Mesendoderm (in vitro differentiated cells): Measurements from ENCODE around the gene SPATA1.
"Not testable (repeated sequence)": the region's sequence is repeated elsewhere in the genome, so short reads cannot be mapped to it uniquely, and the experiment has no call there.

Experiments
- DNase-seq: peaks from one replicate; pipeline ENCODE4 v3.0.0; 2013
- H2AK5ac ChIP-seq: 2 replicates; pipeline ENCODE4 v1.6.1; 2013; ENCODE audit warnings: low read length, inconsistent platforms
- H2BK120ac ChIP-seq: 2 replicates; pipeline ENCODE4 v1.6.1; 2013; ENCODE audit warnings: low read depth, mild to moderate bottlenecking, low read length, moderate library complexity, mixed read lengths
- H2BK15ac ChIP-seq: replicated peaks from 2 replicates; pipeline ENCODE4 v1.6.1; 2013; ENCODE audit warnings: low read depth, mild to moderate bottlenecking, moderate library complexity
- H2BK5ac ChIP-seq: 2 replicates; pipeline ENCODE4 v1.6.1; 2013; ENCODE audit warnings: low read length, inconsistent platforms
- H3K18ac ChIP-seq: 2 replicates; pipeline ENCODE4 v1.6.1; 2013; ENCODE audit warnings: mild to moderate bottlenecking, low read length, mixed read lengths
- H3K23ac ChIP-seq: one replicate; pipeline ENCODE4 v1.6.1; 2013; ENCODE audit warnings: low read length
- H3K27ac ChIP-seq: 2 replicates; pipeline ENCODE4 v1.5.1; 2013; ENCODE audit warnings: low read depth, mild to moderate bottlenecking, inconsistent platforms, low read length, moderate library complexity
- H3K27me3 ChIP-seq: 2 replicates; pipeline ENCODE4 v1.6.1; 2013; ENCODE audit warnings: low read length, control low read depth, mild to moderate bottlenecking, inconsistent platforms; ENCODE audit not compliant: insufficient read depth, poor library complexity
- H3K36me3 ChIP-seq: 2 replicates; pipeline ENCODE4 v1.6.1; 2013; ENCODE audit warnings: low read length, inconsistent platforms; ENCODE audit not compliant: control insufficient read depth, insufficient read depth
- H3K4ac ChIP-seq: one replicate; pipeline ENCODE4 v1.6.1; 2013; ENCODE audit warnings: low read depth, mild to moderate bottlenecking, low read length, moderate library complexity
- H3K4me1 ChIP-seq: 2 replicates; pipeline ENCODE4 v1.6.1; 2013; ENCODE audit warnings: low read depth, low read length, inconsistent platforms; ENCODE audit not compliant: control insufficient read depth
- H3K4me2 ChIP-seq: 2 replicates; pipeline ENCODE4 v1.6.1; 2013; ENCODE audit warnings: low read length
- H3K4me3 ChIP-seq: 2 replicates; pipeline ENCODE4 v1.5.1; 2013; ENCODE audit warnings: mild to moderate bottlenecking, low read length
- H3K56ac ChIP-seq: one replicate; pipeline ENCODE4 v1.6.1; 2013; ENCODE audit warnings: low read length
- H3K79me1 ChIP-seq: 2 replicates; pipeline ENCODE4 v1.6.1; 2013; ENCODE audit warnings: low read length, inconsistent platforms
- H3K79me2 ChIP-seq: 2 replicates; pipeline ENCODE4 v1.6.1; 2013; ENCODE audit warnings: mild to moderate bottlenecking, low read length; ENCODE audit not compliant: control insufficient read depth, insufficient read depth
- H3K9ac ChIP-seq: 2 replicates; pipeline ENCODE4 v1.6.1; 2013; ENCODE audit warnings: low read length, inconsistent platforms
- H4K5ac ChIP-seq: one replicate; pipeline ENCODE4 v1.6.1; 2013; ENCODE audit warnings: low read length
- H4K8ac ChIP-seq: one replicate; pipeline ENCODE4 v1.6.1; 2013; ENCODE audit warnings: low read depth, mild to moderate bottlenecking, control low read depth, low read length, moderate library complexity
- WGBS: extraction: QIAGEN DNeasy Blood & Tissue Kit; methylation state at CpG from one replicate; pipeline ENCODE4 v1.1.7; 2013; ENCODE audit warnings: low lambda C conversion rate, missing lambda C conversion rate; ENCODE audit not compliant: insufficient coverage; ENCODE audit errors: extremely low coverage; 5-methylcytosine and 5-hydroxymethylcytosine counted together

Gene SPATA1

DNA sequence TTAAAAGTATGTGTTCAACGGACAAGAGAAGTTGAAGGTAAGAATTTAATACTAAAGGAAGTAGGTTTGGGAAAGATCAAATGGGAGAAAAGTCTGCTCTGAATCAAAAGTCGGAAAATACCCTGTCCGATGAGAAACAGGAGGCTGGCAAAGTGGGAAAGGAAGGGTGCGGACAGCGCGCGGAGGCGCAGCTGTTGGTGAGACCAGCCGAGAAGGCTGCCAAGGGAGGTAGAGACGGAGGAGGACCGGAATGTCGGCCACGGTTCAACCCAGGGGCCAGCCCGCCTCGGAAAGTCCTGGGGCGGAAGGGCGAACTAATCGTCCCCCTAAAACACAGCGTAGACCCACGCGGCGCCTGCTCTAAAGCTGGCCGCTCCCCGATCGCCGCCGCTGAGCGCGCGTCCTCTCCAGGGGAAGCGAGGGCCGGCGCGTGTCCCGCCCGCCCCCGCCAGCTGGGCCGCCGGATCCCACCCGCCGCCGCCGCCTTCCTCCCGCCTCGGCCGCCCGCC lies 639 bp upstream of the SPATA1 start:
- Histone ChIP-seq H3K27ac (peak overlapping the region; percentile 85), H3K4me3 (peak overlapping the region; percentile 92), H3K23ac (no peak overlapping the region), H3K56ac (peak overlapping the region; percentile 95), H3K36me3 (no peaks in the 10 kb centered on the region), H3K4me2 (peak overlapping the region; percentile 66), H3K4ac (peak overlapping the region; percentile 62), H2AK5ac (no peak overlapping the region), H3K4me1 (peaks cover 2% of the 10 kb centered on the region), H4K5ac (no peak overlapping the region), H3K79me2 (peaks cover 26% of the 10 kb centered on the region), H2BK5ac (no peak overlapping the region), H3K18ac (peak overlapping the region; percentile 94), H2BK120ac (no peak overlapping the region), H2BK15ac (no peak overlapping the region), H3K27me3 (no peaks in the 10 kb centered on the region), H3K9ac (peak overlapping the region; percentile 92), H4K8ac (no peak overlapping the region), H3K79me1 (peaks cover 6% of the 10 kb centered on the region)
- no CpG with 5 or more reads among the region's 47 CpGs for WGBS
- peak; percentile 59 for DNase-seq

DNA sequence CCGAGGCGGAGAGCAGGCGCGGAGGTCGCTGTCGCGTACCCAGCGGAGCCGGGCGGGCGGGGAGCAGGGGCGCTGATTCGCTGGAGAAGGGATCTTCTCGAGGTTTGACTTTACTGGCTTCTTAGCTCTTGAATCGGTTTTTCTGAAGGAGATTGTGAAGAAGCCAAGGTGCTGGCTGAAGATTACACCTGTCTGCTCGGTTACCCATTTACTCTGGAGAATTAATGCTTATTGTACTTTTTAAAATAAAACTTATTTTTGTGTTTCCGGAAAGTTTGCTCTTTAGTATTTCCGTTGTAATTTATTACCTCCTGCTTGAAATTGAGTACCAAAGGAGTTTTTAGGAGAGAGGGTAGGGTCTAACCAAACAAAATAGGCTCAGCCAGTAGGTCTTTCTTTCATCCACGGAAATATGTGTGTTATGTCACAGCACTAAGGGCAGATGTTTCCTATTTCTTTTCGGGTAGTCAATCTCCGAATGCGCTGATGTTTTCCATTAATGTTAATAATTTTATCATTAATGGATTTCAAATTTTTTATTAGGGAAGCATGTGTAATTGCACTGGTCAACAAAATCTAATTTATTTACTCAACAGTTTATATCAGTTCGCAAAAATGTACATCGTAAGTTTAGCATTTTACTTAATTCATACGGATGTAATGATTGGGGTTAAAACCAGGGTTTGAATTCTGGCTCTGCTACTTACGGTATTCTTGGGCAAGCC lies 705 bp downstream of the SPATA1 start:
- peaks cover 26% of the 10 kb centered on the region for H3K79me2 ChIP-seq
- H4K5ac ChIP-seq: no peak overlapping the region
- H3K4ac ChIP-seq: no peak overlapping the region
- no peak overlapping the region for H2BK120ac ChIP-seq
- H3K4me3 ChIP-seq: peak overlapping the region; percentile 67
- H3K4me2 ChIP-seq: peak overlapping the region; percentile 59
- no peak overlapping the region for H2AK5ac ChIP-seq
- H3K36me3 ChIP-seq: no peaks in the 10 kb centered on the region
- H3K4me1 ChIP-seq: peaks cover 2% of the 10 kb centered on the region
- no peak overlapping the region for H2BK15ac ChIP-seq
- peak overlapping the region; percentile 81 for H3K9ac ChIP-seq
- H3K23ac ChIP-seq: no peak overlapping the region
- H3K27me3 ChIP-seq: no peaks in the 10 kb centered on the region
- H3K18ac ChIP-seq: peak overlapping the region; percentile 24
- DNase-seq: no peak
- peaks cover 6% of the 10 kb centered on the region for H3K79me1 ChIP-seq
- no peak overlapping the region for H4K8ac ChIP-seq
- H3K56ac ChIP-seq: peak overlapping the region; percentile 87
- H3K27ac ChIP-seq: peak overlapping the region; percentile 97
- WGBS: no CpG with 5 or more reads among the region's 26 CpGs
- H2BK5ac ChIP-seq: no peak overlapping the region

DNA sequence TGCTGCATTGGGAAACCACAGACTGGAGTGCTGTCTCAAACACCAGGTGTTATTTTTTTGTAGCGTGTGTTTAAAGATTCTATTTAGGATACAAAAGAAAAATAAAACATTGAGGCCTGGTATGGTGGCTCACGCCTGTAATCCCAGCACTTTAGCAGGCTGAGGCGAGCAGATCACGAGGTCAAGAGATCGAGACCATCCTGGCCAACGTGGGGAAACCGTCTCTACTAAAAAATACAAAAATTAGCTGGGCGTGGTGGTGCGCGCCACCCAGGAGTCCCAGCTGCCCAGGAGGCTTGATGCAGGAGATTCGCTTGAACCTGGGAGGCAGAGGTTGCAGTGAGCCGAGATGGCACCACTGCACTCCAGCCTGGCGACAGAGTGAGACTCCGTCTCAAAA lies 1.7 kb downstream of the SPATA1 start:
- not testable (repeated sequence) for DNase-seq, H2BK120ac ChIP-seq, H3K23ac ChIP-seq, H3K9ac ChIP-seq, H3K4ac ChIP-seq, H2AK5ac ChIP-seq, H2BK5ac ChIP-seq, H3K36me3 ChIP-seq, H3K18ac ChIP-seq, H3K27me3 ChIP-seq, H2BK15ac ChIP-seq, H3K4me3 ChIP-seq, H3K79me1 ChIP-seq, H4K5ac ChIP-seq, H3K56ac ChIP-seq, H3K4me1 ChIP-seq, H3K27ac ChIP-seq, H3K4me2 ChIP-seq, H4K8ac ChIP-seq
- H3K79me2 ChIP-seq: peaks cover 25% of the 10 kb centered on the region
- WGBS: no CpG with 5 or more reads among the region's 14 CpGs

DNA sequence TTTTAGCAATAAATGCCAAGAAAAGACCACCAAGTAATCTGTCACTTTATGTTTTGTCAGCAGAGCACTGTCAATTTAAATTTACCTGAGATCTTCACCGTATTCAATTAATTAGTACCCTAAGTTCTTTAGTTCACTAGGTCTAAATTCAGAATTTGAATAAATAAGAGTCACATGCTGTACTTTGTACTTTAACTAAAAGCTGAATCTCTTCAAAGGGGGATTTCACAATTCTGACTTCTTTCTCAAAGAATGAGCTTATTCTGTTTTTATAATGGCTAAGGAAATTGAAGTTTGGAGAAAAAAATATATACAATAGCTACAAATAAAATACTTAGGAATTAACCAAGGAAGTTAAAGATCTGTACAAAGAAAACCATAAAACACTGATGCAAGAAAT lies 2.3 kb downstream of the SPATA1 start:
- no peak overlapping the region for H3K23ac ChIP-seq
- no peak overlapping the region for H3K4me2 ChIP-seq
- no peak overlapping the region for H3K4me3 ChIP-seq
- H4K8ac ChIP-seq: no peak overlapping the region
- H3K18ac ChIP-seq: no peak overlapping the region
- no CpG with 5 or more reads among the region's 1 CpG for WGBS
- H2BK5ac ChIP-seq: no peak overlapping the region
- H2AK5ac ChIP-seq: no peak overlapping the region
- H2BK15ac ChIP-seq: no peak overlapping the region
- peaks cover 2% of the 10 kb centered on the region for H3K4me1 ChIP-seq
- no peak overlapping the region for H4K5ac ChIP-seq
- no peak overlapping the region for H3K4ac ChIP-seq
- peaks cover 6% of the 10 kb centered on the region for H3K79me1 ChIP-seq
- no peaks in the 10 kb centered on the region for H3K27me3 ChIP-seq
- H3K79me2 ChIP-seq: peaks cover 20% of the 10 kb centered on the region
- no peak for DNase-seq
- no peak overlapping the region for H3K27ac ChIP-seq
- no peak overlapping the region for H2BK120ac ChIP-seq
- no peaks in the 10 kb centered on the region for H3K36me3 ChIP-seq
- H3K56ac ChIP-seq: no peak overlapping the region
- no peak overlapping the region for H3K9ac ChIP-seq

DNA sequence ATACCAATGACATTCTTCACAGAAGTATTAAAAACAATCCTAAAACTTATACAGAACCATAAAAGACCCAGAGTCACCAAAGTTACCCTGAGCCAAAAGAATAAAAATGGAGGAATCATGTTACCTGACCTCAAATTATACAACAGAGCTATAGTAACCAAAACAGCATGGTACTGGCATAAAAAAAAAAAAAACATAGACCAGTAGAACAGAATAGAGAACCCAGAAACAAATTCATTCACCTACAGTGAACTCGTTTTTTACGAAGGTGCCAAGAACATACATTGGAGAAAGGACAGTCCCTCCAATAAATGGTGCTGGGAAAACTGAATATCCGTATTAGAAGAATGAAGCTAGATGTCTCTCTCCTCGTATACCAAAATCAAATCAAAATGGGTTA lies 2.8 kb downstream of the SPATA1 start:
- H2BK5ac ChIP-seq: no peak overlapping the region

More for the DNA sequence above, 2.8 kb downstream of the SPATA1 start:
- Histone ChIP-seq H2BK120ac (no peak overlapping the region), H3K9ac (no peak overlapping the region), H3K23ac (no peak overlapping the region), H3K27me3 (no peaks in the 10 kb centered on the region), H3K4me3 (no peak overlapping the region), H4K5ac (no peak overlapping the region), H3K79me2 (peaks cover 16% of the 10 kb centered on the region), H3K79me1 (peaks cover 6% of the 10 kb centered on the region), H2BK15ac (no peak overlapping the region), H3K18ac (no peak overlapping the region), H2AK5ac (no peak overlapping the region), H3K36me3 (no peaks in the 10 kb centered on the region), H3K27ac (no peak overlapping the region), H3K4me2 (no peak overlapping the region), H3K4ac (no peak overlapping the region), H3K56ac (no peak overlapping the region), H4K8ac (no peak overlapping the region), H3K4me1 (peaks cover 2% of the 10 kb centered on the region)
- WGBS: no CpG with 5 or more reads among the region's 4 CpGs
- DNase-seq: no peak
